IPS-11a (cell line): ENCODE data around the gene METTL8.
"Not testable (repeated sequence)": the region's sequence is repeated elsewhere in the genome, so short reads cannot be mapped to it uniquely, and the experiment has no call there.

ENCODE experiments used
- H3K4me3 ChIP-seq: one replicate; pipeline ENCODE4 v1.5.1; 2013; ENCODE audit warnings: low read depth, low read length, control low read depth

METTL8 gene

DNA sequence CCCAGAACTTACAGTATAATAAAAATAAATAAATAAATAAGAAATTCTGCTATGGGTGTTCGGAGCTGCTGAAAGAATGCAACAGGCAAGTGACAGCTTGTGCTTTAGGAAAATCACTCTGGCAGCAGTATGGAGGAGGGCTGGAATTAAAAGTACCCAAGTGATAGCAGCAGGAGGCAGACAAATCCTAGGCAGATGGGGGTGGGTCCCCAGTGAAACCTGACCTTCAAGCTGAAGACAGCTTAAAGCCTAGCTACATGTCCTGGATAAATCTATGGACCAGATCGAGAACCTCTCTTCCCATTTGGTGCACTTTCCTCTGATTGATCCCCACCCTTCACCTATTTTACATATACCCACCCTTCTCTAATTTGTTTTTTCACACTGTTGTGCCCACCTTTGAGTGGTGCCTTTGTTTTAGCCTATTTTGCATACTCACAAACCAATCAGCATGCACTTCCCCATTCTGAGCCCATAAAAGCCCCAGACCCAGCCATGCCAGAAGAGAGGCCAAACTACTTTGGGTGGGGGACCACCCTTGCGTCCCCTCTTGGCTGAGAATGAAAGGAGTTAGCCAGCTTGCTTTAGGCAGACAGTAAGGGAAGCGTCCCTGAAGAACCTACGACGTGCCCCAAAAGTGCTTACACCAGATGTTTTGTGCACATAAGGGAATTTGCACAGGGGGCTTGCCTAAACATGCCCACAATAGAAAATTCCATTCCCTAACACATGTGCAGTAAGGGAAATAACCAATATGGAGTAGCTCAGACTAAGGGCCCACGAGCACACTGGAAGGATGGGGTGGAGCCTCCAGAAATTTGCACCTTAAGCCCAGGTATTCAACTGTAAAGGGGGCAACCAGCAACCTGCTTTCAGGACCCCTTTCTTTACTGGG, 3.0 kb downstream of the METTL8 start:
- H3K4me3 ChIP-seq: no peak overlapping the region

DNA sequence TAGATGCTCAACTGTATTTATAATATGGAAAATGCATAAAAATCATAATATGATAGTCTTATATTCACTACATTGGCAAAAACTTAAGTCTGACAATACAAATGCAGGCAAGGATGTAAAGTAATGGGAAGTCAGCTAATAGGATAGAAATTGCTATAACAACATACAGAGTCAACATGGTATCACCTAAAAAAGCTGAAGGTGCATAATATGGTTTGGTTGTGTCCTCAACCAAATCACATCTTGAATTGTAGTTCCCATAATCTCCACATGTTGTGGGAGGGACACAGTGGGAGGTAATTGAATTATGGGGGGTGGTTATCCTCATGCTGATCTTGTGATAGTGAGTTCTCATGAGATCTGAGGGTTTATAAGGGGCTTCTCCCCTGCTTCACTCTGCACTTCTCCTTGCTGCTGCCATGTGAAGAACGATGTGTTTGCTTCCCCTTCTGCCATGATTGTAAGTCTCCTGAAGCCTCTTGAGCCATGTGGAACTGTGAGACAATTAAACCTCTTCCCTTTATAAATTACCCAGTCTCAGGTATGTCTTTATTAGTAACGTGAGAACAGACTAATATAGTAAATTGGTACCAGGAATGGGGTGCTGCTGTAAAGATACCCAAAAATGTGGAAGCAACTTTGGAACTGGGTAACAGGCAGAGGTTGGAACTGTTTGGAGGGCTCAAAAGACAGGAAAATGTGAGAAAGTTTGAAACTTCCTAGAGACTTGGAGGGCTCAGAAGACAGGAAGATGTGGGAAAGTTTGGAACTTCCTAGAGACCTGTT, 10.9 kb downstream of the METTL8 start:
- not testable (repeated sequence) for H3K4me3 ChIP-seq

DNA sequence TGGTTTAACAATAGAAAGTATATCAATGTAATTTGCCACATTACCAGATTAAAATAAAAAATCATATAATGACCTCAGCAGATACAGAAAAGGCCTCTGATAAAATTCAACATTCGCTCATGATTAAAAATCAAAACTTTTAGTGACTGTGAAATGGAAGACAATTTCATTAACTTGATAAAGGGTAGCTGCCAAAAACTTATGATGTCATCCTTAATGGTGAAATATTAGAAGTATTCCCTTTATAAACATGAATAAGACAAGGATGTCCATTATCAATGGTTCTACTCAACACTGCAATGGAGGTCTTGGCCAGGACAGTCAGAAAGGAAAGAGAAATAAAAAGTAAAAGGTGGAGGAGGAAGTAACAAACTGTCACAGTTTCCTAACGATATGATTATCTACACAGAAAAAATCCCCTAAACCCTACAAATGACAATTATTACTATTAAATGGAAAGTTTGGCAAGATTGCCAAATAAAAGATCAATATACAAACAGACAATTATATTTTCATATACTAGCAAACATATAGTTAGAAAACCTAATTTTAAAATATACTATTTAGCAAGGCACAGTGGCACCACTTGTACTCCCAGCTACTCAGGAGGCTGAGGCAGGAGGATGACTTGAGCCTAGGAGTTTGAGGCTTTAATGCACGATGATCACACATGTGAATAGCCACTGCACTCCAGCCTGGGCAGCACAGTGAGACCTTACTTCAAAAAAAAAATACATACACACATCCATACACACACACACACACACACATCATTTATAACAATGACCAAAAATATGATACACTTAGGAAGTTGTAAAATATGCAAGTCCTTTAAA, 12.8 kb downstream of the METTL8 start:
- no peak overlapping the region for H3K4me3 ChIP-seq

DNA sequence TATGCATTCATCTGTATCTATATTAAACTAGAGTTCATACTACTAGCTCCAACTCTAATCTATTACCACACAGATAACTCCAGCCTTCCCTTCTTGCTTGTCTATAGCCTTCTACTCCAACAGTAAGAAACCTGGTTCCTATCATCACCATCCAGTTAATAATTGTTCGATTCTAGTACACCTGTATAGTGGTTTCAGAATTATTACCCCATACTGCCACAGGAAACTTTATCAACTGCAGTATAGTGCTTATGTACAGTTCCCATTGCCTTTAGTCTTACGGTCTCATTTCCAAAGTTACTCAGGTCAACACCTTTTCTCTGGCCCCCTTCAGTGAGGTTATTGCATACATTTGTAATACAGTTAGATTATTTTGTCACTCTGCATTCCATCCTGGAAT, 14.5 kb downstream of the METTL8 start:
- H3K4me3 ChIP-seq: no peak overlapping the region

DNA sequence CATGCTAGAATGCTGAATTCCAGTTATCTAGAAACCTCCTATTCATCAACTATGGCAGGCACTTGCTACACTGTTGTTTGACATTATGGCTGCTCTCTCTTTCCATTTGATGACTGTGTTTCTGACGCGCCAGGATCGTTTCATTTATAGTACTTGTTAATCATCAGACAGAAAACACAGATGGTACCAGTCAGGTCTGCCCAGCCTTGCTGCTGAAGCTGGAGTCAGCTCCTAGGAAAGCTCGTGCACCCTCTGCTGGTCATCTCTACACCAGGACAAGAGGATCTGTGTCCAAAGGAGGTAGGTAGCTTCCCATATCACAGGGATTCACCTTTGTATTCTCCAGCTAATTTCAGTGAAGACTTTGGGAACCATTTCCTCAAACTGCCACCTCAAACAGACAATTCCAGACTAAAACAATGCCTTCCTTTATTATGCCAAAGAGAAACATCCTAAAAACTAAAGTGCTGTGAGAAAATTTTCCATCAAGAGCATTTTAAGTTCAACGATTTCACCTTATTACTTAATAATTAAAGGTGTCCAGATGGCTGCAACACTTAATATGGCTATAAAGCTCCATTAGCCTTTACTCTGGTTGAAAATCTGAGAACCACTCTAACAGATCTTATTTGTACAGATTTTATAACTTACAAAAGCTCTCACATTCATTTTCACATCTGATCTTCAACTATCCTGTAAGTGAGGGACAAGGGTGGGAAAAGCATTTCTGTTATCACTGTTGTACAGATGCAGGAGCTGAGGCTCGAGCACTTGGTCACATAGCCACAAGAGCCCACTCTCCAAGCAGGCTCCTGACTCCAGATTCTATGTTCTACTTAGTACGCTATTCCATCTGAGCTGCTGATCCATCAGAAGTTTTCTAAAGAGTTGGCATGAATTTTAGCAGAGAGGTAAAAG, 17.5 kb downstream of the METTL8 start:
- no peak overlapping the region for H3K4me3 ChIP-seq

DNA sequence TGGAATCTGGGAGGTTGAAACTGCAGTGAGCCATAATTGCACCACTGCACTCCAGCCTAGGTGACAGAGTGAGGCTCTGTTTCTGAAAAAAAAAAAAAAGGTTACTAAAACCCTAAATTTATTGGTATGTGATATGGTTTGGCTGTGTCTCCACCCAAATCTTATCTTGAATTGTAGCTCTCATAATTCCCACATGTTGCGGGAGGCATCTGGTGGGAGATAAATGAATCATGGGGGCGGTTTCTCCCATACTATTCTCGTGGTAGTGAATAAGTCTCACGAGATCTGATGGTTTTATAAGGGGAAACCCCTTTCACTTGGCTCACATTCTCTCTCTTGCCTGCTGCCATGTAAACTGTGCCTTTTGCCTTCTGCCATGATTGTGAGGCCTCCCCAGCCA, 19.1 kb downstream of the METTL8 start:
- not testable (repeated sequence) for H3K4me3 ChIP-seq

DNA sequence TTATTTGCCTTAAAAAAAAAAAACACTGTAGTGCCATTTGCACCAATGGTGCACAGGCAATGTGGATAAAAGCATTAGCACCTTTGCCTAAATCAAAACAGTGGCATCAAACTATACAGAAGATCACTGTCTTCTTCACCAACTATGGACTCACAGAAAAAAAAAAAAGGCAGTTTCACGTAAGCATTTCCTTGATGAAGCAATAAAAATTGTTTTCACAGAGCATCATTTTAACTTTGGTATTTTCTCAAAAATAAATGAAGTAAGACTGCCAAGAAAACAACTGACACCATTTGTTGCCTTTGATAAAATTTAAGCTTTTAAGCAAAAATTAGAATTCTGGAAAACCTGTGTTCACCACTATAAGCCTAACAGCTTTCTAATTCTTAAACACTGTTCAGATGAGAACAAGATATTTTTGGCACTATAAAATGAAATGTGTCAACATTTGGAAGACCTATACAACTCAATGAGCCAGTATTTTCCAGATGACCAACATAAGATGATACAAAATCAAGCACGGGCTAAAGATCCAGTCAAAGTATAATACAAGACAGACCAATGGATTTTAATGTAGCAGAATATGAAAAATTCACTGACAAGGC, 21.1 kb downstream of the METTL8 start:
- H3K4me3 ChIP-seq: no peak overlapping the region

DNA sequence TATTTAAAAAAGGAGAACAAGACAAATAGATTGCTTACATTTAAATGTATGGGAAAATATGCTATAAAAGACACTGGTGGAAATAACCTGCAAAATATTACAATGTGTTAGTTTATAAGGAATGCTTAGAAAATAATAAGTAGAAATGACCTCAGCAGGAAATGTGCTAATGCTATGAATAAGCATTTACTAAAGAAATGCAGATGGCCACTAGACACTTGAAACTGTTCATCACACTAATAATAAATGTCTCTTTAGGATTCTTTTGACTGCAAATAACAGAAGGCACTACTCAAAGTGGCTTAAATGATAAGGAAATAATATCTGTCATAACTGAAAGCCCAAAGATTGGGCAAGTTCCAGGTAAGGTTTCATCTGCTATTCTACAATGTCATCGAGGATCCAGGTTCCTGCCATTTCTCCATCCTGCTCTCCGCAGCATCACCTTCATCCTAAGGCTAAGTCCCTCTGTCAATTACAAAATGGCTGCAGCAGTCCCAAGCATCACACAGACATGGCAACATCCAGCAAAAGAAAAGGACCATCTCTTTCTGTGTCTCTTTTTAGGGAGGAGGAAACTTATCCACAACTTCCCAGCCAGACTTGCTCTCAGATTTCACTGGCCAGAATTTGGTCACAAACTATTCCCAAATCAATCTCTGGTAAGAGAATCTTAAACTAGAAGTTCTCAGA, 21.9 kb downstream of the METTL8 start:
- H3K4me3 ChIP-seq: no peak overlapping the region

DNA sequence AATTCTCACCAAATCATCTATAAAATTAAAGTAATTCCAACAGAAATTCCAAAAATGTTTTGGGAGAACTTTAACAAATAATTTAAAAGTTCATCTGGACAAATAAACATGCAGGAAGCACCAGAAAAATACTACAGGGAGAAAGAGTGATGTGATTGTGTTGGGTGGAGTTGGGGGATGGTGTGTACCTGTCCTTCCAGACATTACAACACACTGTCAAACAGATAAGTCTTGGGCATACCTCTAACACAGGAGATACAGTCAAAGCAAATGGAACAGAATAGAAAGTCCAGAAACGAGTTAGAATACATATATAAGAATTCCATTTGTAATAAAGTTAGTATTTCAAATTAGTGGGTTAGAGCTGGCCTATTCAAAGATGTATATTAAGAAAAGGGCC, 22.6 kb downstream of the METTL8 start:
- no peak overlapping the region for H3K4me3 ChIP-seq

DNA sequence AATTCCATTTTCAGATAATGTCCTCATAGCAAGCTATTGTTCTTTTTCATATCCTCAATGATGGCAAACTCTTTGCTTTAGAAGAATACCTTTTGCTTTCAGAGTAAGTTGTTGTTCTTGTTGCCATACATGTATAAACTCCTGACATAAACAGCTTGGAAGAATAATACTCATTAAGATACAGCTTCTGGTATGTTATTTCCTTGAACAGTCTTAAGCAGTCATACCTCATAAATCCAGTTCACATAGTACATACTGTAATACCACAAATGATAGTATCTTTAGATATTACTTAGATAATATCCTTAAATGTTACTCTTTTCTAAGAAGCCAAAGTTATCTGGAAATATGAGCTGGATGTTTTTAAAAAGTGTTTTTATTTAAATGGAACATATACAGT, 23.2 kb downstream of the METTL8 start:
- H3K4me3 ChIP-seq: no peak overlapping the region

DNA sequence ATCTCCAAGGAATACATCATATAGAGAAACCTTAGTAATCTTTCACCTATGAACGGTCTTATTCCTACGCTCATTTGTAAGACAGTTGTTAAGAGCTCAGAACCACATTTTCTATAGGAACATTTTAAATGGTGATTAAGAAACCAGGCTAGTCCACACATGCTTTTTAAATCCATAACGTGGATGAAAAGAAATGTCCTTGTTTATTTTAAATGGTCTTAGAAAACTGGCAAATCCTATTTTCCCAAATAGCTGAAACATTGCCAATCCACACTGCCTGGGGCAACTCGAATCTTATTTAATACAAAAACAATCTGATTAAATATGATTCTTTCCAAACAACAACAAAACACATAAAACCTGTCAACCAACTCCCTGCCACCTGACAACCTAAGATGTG, 23.7 kb downstream of the METTL8 start:
- no peak overlapping the region for H3K4me3 ChIP-seq

DNA sequence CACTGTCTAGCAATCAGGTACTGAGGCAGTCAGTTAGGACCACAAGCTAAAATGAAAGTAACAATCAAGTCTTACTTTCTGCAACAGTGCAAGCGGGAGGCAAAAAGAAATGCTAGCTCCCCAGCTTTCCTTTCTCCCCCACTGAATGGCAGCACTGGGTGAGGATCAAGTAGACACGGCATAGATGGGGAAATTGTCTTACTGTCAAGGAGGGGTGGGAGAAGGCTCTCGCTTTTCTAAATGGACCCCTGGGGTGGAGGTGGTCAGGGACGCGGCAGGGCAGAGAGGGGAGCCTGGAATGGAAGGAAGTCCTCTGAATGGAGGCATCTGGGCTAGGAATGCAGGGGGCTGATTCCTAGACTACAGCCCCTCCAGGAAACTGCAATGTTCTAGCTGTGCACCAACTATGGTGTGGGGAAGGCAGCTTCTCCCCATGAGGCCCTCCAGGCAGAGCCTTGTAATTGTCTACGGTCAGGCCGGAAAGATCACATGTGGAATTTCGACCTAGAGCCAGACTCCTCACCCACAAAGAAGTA, 24.3 kb downstream of the METTL8 start:
- H3K4me3 ChIP-seq: no peak overlapping the region

DNA sequence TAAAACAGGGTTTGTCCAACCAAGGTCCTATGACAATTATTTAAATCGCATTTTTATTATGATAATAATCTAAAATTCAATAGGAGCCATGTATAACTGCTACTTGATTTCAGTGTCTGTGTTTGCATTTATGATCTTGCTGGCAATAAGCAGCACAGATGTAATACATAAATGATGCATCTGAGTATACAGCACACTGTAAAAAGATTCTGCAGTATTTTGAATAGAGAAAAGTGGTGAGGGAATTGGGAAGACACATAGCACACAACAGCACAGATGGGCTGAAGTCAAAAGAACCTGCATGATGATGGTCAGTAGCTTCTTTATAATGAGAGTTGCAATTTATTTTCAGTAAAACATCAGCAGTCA, 26.1 kb downstream of the METTL8 start:
- H3K4me3 ChIP-seq: no peak overlapping the region

DNA sequence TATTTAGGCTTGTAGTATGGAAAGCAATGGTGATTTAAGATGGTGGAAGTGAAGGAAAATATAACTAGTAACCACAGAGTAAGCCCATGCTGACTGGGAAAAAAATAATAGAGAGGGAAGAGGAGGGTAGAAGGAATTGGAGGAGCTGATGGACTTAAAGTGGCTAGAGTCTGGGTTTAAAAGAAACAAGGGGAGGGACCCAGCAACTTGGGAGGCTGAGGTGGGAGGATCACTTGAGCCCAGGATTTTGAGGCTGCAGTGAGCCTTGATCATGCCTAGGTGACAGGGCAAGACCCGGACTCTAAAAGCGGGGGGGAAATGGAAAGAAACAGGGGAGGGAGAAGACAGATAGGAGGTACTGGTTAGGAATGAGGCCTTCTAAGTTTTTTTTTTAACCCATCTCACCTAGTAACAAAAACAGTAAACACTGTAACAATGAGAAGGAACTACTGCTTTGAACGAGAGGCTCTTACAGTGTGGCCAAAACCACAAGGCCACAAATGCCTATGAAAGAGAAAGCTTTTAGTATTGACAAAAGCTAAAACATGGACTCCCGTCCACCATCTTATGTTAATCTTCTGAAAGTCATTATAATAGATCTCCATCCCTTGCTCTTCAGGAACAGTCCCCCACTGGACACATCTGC, 26.6 kb downstream of the METTL8 start:
- H3K4me3 ChIP-seq: no peak overlapping the region

DNA sequence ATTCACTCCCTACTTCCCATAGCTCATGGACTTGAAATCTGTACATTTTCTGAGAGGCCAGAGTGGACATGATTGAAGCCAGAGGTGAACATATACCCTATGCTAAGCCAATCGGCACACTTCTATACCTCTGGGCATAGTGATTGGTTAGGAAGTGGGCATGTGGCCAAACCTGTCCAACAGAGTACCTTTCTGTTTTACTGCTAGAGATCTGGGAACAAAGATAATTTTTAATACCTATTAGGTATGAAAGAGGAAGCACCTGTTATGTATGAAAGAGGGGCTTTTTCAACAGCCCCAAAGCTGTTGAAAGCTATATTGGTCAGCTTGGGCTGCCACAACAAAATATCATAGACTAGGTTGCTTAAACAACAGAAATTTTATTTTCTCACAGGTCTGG, 27.7 kb downstream of the METTL8 start:
- H3K4me3 ChIP-seq: no peak overlapping the region

DNA sequence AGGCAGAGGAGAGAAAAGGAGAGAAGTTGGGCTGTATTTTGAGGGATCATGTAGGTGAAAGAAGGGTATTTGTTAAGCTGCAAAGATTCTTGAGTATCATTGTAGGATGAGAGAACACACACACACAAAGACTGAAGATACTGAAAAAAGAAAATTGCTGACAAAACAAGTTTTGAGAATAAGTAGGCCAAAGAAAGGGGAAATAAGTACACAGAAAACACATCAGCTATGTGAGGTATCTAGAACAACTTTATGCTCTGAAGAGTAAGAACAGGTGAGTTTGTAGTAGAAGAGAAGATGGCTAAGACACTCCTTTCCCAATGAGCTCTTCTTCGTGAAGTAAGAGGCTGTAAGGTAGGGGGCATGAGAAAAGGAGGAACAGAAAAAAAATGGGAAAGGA, 28.2 kb downstream of the METTL8 start:
- H3K4me3 ChIP-seq: no peak overlapping the region

DNA sequence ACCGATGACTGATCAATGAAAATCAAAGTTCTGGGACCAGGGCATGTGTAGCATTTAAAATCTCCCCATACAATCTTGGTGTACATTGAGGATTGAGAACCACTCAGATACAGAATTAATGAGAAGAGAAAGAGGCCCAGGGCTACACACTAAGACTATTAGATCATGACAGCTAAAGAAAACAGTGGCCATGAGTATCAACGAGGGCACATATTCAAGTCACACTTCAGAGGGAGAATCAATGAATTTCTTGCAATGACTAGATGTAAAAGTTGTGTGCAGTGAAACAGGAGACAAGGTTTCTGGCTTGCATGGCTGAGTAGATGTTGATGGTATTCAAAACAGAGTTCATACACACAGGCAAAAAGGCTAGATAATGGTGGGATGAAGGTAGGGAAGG, 29.1 kb downstream of the METTL8 start:
- no peak overlapping the region for H3K4me3 ChIP-seq

DNA sequence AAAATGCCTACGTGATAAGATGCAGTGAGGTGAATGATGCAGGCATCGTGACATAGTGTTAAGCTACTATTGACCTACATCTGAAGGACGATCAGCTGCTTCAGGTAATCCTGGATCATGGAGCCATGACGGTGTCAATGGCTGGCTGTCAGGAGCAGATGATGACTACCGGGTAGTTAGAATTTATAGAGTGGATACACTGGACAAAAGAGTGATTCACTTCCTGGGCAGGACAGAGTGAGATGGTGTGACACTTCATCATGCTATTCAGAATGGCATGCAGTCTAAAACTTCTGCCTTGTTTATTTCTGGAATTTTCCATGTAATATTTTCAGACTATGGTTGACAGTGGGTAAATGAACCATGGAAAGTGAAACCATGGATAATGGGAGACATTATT, 29.5 kb downstream of the METTL8 start:
- H3K4me3 ChIP-seq: no peak overlapping the region
